Epidermal melanocyte (primary cell): ENCODE measurements around the gene NME8.
"Not testable (repeated sequence)": the region's sequence is repeated elsewhere in the genome, so short reads cannot be mapped to it uniquely, and the experiment has no call there.

Experiments
- DNase-seq: peaks from one replicate; pipeline ENCODE4 v3.0.0; 2011; ENCODE audit warnings: low spot score; ENCODE audit not compliant: insufficient read length

The NME8 gene

GRCh38 chr7:37848297-37848696 is at the start of gene NME8:
TSS of gene NME8 (plus strand) at chr7:37848597. CDS start at chr7:37850267, 1,670 bp downstream.
- DNase-seq, result no peak

- no peak for DNase-seq
Observed at GRCh38 chr7:37806152-37806551, 42.2 kb upstream of the NME8 start.

- not testable (repeated sequence) for DNase-seq
Observed at GRCh38 chr7:37812161-37812580, 36.2 kb upstream of the NME8 start.

- no peak for DNase-seq
Observed at GRCh38 chr7:37815671-37816371, 32.6 kb upstream of the NME8 start.

GRCh38 chr7:37816922-37817590 is 31.3 kb upstream of the NME8 start:
- DNase-seq, result no peak

- no peak for DNase-seq
Observed at GRCh38 chr7:37817591-37817960, 30.8 kb upstream of the NME8 start.

- DNase-seq, result no peak
Observed at GRCh38 chr7:37817996-37818720, 30.2 kb upstream of the NME8 start.

GRCh38 chr7:37820708-37821468 is 27.5 kb upstream of the NME8 start:
- no peak for DNase-seq

GRCh38 chr7:37822946-37823345 is 25.5 kb upstream of the NME8 start:
- DNase-seq, result no peak

- no peak for DNase-seq
Observed at GRCh38 chr7:37823557-37823956, 24.8 kb upstream of the NME8 start.

GRCh38 chr7:37825038-37825437 is 23.4 kb upstream of the NME8 start:
- no peak for DNase-seq

GRCh38 chr7:37826825-37827224 is 21.6 kb upstream of the NME8 start:
- no peak for DNase-seq

GRCh38 chr7:37831244-37831643 is 17.2 kb upstream of the NME8 start:
- DNase-seq, result no peak

- no peak for DNase-seq
Observed at GRCh38 chr7:37832194-37832593, 16.2 kb upstream of the NME8 start.

GRCh38 chr7:37833107-37833817 is 15.1 kb upstream of the NME8 start:
- no peak for DNase-seq

- no peak for DNase-seq
Observed at GRCh38 chr7:37833818-37834146, 14.6 kb upstream of the NME8 start.

GRCh38 chr7:37853468-37853867 is 5.1 kb downstream of the NME8 start:
- DNase-seq, result no peak

- DNase-seq, result no peak
Observed at GRCh38 chr7:37882086-37882485, 33.7 kb downstream of the NME8 start.

- no peak for DNase-seq
Observed at GRCh38 chr7:37893359-37893758, 45.0 kb downstream of the NME8 start.

- no peak for DNase-seq
Observed at GRCh38 chr7:37894671-37895070, 46.3 kb downstream of the NME8 start.

GRCh38 chr7:37899712-37900247 is 51.4 kb downstream of the NME8 start:
- no peak for DNase-seq
